A549 (cell line): Measurements from ENCODE around the gene CPA1. TPM values are rescaled to one million over a fixed set of nuclear protein-coding genes. Genes with fewer than 3 reads are reported as not detected.
A peak's percentile ranks its signal among the peaks of the same experiment; 100 is the strongest.

Source experiments
- ATAC-seq, 2 experiments: fragments of 200-7000 bp in 1 of 2; fragments of >200 bp in 1 of 2; cut with Nextera tagmentation in 1 of 2; cut with Tn5 transposase in 1 of 2; 3 replicates each; pipeline versions ENCODE4 v1.8.0 to v1.9.1; 2018 to 2020; ENCODE audit warnings: mild to moderate bottlenecking in 1 of 2, moderate library complexity in 1 of 2
- CTCF ChIA-PET: fragments of 300-600 bp; sonication (Branson Sonifier 250); formaldehyde crosslinking; extraction: SDS; loops from one replicate; lab custom pipeline; 2021; ENCODE audit warnings: antibody characterized with exemption, inconsistent platforms; lab: Yijun Ruan, JAX
- POLR2A ChIA-PET: fragments of 350-600 bp; formaldehyde crosslinking; extraction: SDS; loops from one replicate; lab custom pipeline; 2021; ENCODE audit warnings: antibody characterized with exemption, inconsistent platforms; lab: Yijun Ruan, JAX
- DNase-seq, 2 experiments: peaks; one replicate each; pipeline versions ENCODE4 v3.0.0 to v3.0.0-alpha.2; 2011 to 2016; ENCODE audit warnings: low read depth in 1 of 2, low spot score in 1 of 2
- FAIRE-seq: peaks from 2 replicates; lab custom pipeline; 2011; peaks lifted over from hg19 to GRCh38; lab: Jason Lieb, UNC
- H3K27ac ChIP-seq, 2 experiments: fragments of >200 bp; sonication (Bioruptor Twin); formaldehyde crosslinking; 3 replicates each; pipeline ENCODE4 v1.5.1; 2016 to 2017
- H3K4me1 ChIP-seq: fragments of >200 bp; sonication (Bioruptor Twin); formaldehyde crosslinking; 3 replicates; pipeline ENCODE4 v1.6.1; 2016
- H3K4me2 ChIP-seq: fragments of >200 bp; sonication (Bioruptor Twin); formaldehyde crosslinking; 3 replicates; pipeline ENCODE4 v1.6.1; 2016
- H3K4me3 ChIP-seq: fragments of >200 bp; sonication (Bioruptor Twin); formaldehyde crosslinking; 3 replicates; pipeline ENCODE4 v1.5.1; 2016
- H3K9me3 ChIP-seq: fragments of >200 bp; sonication (Bioruptor Twin); formaldehyde crosslinking; 3 replicates; pipeline ENCODE4 v1.6.1; 2016
- CBX2 ChIP-seq: fragments of 200-600 bp; sonication (generic); IDR thresholded peaks from 2 replicates; pipeline ENCODE4 v1.6.1; 2016; ENCODE audit warnings: low read depth, mild to moderate bottlenecking, borderline replicate concordance
- CHD2 ChIP-seq: fragments of 150-350 bp; IDR thresholded peaks from 2 replicates; pipeline ENCODE4 v1.6.1; 2014; ENCODE audit warnings: low read length; ENCODE audit not compliant: partially characterized antibody
- CHD4 ChIP-seq: fragments of 200-600 bp; sonication (generic); IDR thresholded peaks from 2 replicates; pipeline ENCODE4 v1.6.1; 2016; ENCODE audit warnings: antibody characterized with exemption, mild to moderate bottlenecking, borderline replicate concordance
- ESRRA ChIP-seq: fragments of 150-350 bp; IDR thresholded peaks from 2 replicates; pipeline ENCODE4 v1.6.1; 2014; ENCODE audit warnings: mild to moderate bottlenecking, low read length, borderline replicate concordance
- FOSB ChIP-seq: fragments of 250-450 bp; sonication (Bioruptor Pico); IDR thresholded peaks from 2 replicates; pipeline ENCODE4 v1.5.0; 2020; ENCODE audit warnings: mild to moderate bottlenecking, moderate library complexity
- FOXS1 ChIP-seq: fragments of 250-450 bp; sonication (Bioruptor Pico); IDR thresholded peaks from 2 replicates; pipeline ENCODE4 v1.5.0; 2020; ENCODE audit warnings: mild to moderate bottlenecking, moderate library complexity
- HDAC2 ChIP-seq: fragments of 200-600 bp; sonication (generic); IDR thresholded peaks from 2 replicates; pipeline ENCODE4 v1.6.1; 2016
- HEYL ChIP-seq: fragments of 250-450 bp; sonication (Bioruptor Pico); IDR thresholded peaks from 2 replicates; pipeline ENCODE4 v1.8.0; 2021; ENCODE audit warnings: mild to moderate bottlenecking, moderate library complexity
- HOXA7 ChIP-seq: fragments of 250-450 bp; sonication (Bioruptor Pico); IDR thresholded peaks from 2 replicates; pipeline ENCODE4 v1.5.0; 2020; ENCODE audit warnings: mild to moderate bottlenecking, moderate library complexity
- JUN ChIP-seq, 2 experiments: fragments of >200 bp; sonication (Bioruptor Twin); formaldehyde crosslinking; IDR thresholded peaks; 2 replicates in 1 of 2; 3 replicates in 1 of 2; pipeline ENCODE4 v1.6.1; 2016 to 2017
- JUNB ChIP-seq: fragments of >200 bp; sonication (Bioruptor Twin); formaldehyde crosslinking; IDR thresholded peaks from 2 replicates; pipeline ENCODE4 v1.6.1; 2016
- KDM1A ChIP-seq: fragments of 200-600 bp; sonication (generic); IDR thresholded peaks from 2 replicates; pipeline ENCODE4 v1.6.1; 2016; ENCODE audit warnings: low read depth, mild to moderate bottlenecking
- MAFK ChIP-seq: fragments of 450-650 bp; IDR thresholded peaks from 2 replicates; pipeline ENCODE4 v1.6.1; 2014; ENCODE audit not compliant: partially characterized antibody
- MAZ ChIP-seq: fragments of 150-350 bp; IDR thresholded peaks from 2 replicates; pipeline ENCODE4 v1.6.1; 2014; ENCODE audit warnings: antibody characterized with exemption, low read depth, low read length, borderline replicate concordance
- PHF8 ChIP-seq: fragments of 200-600 bp; sonication (generic); IDR thresholded peaks from 2 replicates; pipeline ENCODE4 v1.6.1; 2016; ENCODE audit warnings: low read depth, mild to moderate bottlenecking, antibody characterized with exemption, moderate library complexity, borderline replicate concordance
- POLR2AphosphoS2 ChIP-seq: conservative IDR thresholded peaks from 2 replicates; pipeline ENCODE4 v1.6.1; 2012; ENCODE audit warnings: low read length, improper control_type of control experiment, inconsistent platforms
- RAD21 ChIP-seq, 2 experiments: fragments of >200 bp in 1 of 2; sonication (Bioruptor Twin) in 1 of 2; formaldehyde crosslinking in 1 of 2; IDR thresholded peaks in 1 of 2; conservative IDR thresholded peaks in 1 of 2; 2 replicates in 1 of 2; 3 replicates in 1 of 2; pipeline ENCODE4 v1.6.1; 2012 to 2018; ENCODE audit warnings: inconsistent platforms in 1 of 2
- SREBF2 ChIP-seq: fragments of 450-650 bp; IDR thresholded peaks from 2 replicates; pipeline ENCODE4 v1.6.1; 2014; ENCODE audit warnings: mild to moderate bottlenecking, moderate library complexity
- TP53 ChIP-seq: fragments of 250-450 bp; sonication (Bioruptor Pico); IDR thresholded peaks from 2 replicates; pipeline ENCODE4 v1.5.0; 2021; ENCODE audit warnings: mild to moderate bottlenecking, moderate library complexity
- ZNF302 ChIP-seq: fragments of 250-450 bp; sonication (Bioruptor Pico); IDR thresholded peaks from 2 replicates; pipeline ENCODE4 v1.9.0; 2021; ENCODE audit warnings: inconsistent platforms, mild to moderate bottlenecking, moderate library complexity
- ZSCAN20 ChIP-seq: fragments of 250-450 bp; sonication (Bioruptor Pico); IDR thresholded peaks from 2 replicates; pipeline ENCODE4 v1.8.0; 2022; ENCODE audit warnings: mild to moderate bottlenecking, moderate library complexity
- WGBS: methylation state at CpG from one replicate; pipeline ENCODE4 v1.1.6; 2017; ENCODE audit errors: missing lambda C conversion rate; 5-methylcytosine and 5-hydroxymethylcytosine counted together
- polyA plus RNA-seq, 4 experiments: library from polyadenylated mRNA; depleted of rRNA in 3 of 4; stranded (reverse); fragments of >200 nt; fragmentation: RNase III in 1 of 4; extraction: RNeasy Plus Mini Kit Qiagen cat#74134 plus additional on column Dnase treatment in 1 of 4; gene quantifications; 2 replicates in 3 of 4; 3 replicates in 1 of 4; pipeline ENCODE4 v1.2.3, GENCODE V29; 2011 to 2017
- TF ChIP-seq, protein P1 (sequence below): fragments of 200-600 bp; sonication (generic); IDR thresholded peaks from 2 replicates; pipeline ENCODE4 v1.6.1; 2016; ENCODE audit warnings: antibody characterized with exemption, mild to moderate bottlenecking, moderate library complexity
- TF ChIP-seq, protein P2 (sequence below): fragments of 250-450 bp; sonication (Bioruptor Pico); IDR thresholded peaks from 2 replicates; pipeline ENCODE4 v1.5.0; 2020; ENCODE audit warnings: low read depth, mild to moderate bottlenecking, moderate library complexity
- TF ChIP-seq, protein P3 (sequence below): IDR thresholded peaks from 2 replicates; pipeline ENCODE4 v1.6.1; 2012
- TF ChIP-seq, protein P4 (sequence below): IDR thresholded peaks from 2 replicates; pipeline ENCODE4 v1.6.1; 2012; ENCODE audit warnings: low read depth, borderline replicate concordance
- TF ChIP-seq, protein P5 (sequence below): fragments of >200 bp; sonication (Bioruptor Twin); formaldehyde crosslinking; IDR thresholded peaks from 3 replicates; pipeline ENCODE4 v1.5.1; 2016

The CPA1 gene
- polyA plus RNA-seq, 2 of the 4 experiments (the other 2 are of a cell fraction) = not detected

DNA sequence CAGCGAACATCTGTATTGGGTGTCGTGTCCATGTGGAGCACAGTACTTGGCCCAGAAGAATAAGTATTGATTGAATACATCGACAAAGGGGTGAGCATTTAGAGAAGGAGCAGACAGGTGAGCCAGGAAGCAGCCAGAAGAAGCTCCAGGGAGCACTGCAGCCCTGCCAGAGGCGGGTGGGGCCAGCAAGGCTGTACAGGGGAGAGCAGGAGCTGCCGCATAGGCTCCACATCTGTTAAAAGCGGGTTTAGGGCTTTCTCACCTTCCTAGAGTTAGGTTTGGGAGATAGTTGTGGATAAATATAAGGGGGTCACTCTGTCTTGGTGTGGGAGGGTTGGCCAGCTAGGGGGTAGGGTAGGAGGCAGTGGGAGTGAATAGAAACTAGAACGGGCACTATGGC is 1.3 kb upstream of the CPA1 start:
- no peak overlapping the region for H3K4me3 ChIP-seq
- no peak overlapping the region for H3K4me2 ChIP-seq
- ChIA-PET CTCF (no interaction called here), POLR2A (no interaction called here)
- WGBS = 65% methylated on average over 7 of the region's 7 CpGs
- H3K4me1 ChIP-seq = no peaks in the 10 kb centered on the region
- ATAC-seq (no peak), DNase-seq (no peak), FAIRE-seq (no peak)
- no peak overlapping the region for H3K27ac ChIP-seq
- no peaks in the 10 kb centered on the region for H3K9me3 ChIP-seq
- TF ChIP-seq JUNB = no peak
- no peak for TF ChIP-seq CHD2
- no peak for TF ChIP-seq ESRRA
- TF ChIP-seq CBX2 = no peak
- no peak for TF ChIP-seq ZSCAN20
- no peak for TF ChIP-seq HOXA7 (CRISPR knock-in tag)
- no peak for TF ChIP-seq FOXS1
- no peak for TF ChIP-seq FOSB (CRISPR knock-in tag)
- no peak for TF ChIP-seq ZNF302
- TF ChIP-seq, protein P1, sequence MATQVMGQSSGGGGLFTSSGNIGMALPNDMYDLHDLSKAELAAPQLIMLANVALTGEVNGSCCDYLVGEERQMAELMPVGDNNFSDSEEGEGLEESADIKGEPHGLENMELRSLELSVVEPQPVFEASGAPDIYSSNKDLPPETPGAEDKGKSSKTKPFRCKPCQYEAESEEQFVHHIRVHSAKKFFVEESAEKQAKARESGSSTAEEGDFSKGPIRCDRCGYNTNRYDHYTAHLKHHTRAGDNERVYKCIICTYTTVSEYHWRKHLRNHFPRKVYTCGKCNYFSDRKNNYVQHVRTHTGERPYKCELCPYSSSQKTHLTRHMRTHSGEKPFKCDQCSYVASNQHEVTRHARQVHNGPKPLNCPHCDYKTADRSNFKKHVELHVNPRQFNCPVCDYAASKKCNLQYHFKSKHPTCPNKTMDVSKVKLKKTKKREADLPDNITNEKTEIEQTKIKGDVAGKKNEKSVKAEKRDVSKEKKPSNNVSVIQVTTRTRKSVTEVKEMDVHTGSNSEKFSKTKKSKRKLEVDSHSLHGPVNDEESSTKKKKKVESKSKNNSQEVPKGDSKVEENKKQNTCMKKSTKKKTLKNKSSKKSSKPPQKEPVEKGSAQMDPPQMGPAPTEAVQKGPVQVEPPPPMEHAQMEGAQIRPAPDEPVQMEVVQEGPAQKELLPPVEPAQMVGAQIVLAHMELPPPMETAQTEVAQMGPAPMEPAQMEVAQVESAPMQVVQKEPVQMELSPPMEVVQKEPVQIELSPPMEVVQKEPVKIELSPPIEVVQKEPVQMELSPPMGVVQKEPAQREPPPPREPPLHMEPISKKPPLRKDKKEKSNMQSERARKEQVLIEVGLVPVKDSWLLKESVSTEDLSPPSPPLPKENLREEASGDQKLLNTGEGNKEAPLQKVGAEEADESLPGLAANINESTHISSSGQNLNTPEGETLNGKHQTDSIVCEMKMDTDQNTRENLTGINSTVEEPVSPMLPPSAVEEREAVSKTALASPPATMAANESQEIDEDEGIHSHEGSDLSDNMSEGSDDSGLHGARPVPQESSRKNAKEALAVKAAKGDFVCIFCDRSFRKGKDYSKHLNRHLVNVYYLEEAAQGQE = no peak
- TF ChIP-seq JUN (IDR thresholded peaks at IDR 0.05) = no peak
- TF ChIP-seq, protein P2, sequence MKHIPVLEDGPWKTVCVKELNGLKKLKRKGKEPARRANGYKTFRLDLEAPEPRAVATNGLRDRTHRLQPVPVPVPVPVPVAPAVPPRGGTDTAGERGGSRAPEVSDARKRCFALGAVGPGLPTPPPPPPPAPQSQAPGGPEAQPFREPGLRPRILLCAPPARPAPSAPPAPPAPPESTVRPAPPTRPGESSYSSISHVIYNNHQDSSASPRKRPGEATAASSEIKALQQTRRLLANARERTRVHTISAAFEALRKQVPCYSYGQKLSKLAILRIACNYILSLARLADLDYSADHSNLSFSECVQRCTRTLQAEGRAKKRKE (CRISPR knock-in tag) = no peak

DNA sequence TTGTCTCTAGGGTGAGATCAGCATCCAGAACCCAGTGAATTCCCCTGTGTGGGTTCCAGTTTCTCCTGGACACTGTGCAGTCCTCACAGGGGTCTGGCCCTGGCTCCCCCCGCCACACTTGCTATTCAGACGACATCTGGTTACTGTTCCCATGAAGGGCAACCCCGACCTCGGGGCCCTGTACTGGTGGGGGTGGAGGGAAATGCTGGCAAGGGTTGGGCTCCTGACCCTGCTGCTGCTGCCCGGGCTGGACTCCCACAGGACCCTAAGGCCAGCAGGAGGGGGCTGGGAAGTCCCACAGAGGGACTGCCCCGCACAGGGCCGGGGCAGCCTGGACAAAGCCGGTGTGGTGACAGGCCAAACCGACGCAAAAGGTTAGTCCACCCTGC is 768 bp upstream of the CPA1 start:
- Histone ChIP-seq H3K9me3 (no peaks in the 10 kb centered on the region), H3K27ac (no peak overlapping the region), H3K4me3 (no peak overlapping the region), H3K4me1 (no peaks in the 10 kb centered on the region), H3K4me2 (no peak overlapping the region)
- no peak for DNase-seq
- TF ChIP-seq, protein P3, sequence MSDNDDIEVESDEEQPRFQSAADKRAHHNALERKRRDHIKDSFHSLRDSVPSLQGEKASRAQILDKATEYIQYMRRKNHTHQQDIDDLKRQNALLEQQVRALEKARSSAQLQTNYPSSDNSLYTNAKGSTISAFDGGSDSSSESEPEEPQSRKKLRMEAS = no peak
- TF ChIP-seq POLR2AphosphoS2 = no peak
- no peak for TF ChIP-seq CHD4
- no peak for TF ChIP-seq HDAC2
- TF ChIP-seq MAFK = no peak
- no peak for TF ChIP-seq PHF8
- TF ChIP-seq, protein P4, sequence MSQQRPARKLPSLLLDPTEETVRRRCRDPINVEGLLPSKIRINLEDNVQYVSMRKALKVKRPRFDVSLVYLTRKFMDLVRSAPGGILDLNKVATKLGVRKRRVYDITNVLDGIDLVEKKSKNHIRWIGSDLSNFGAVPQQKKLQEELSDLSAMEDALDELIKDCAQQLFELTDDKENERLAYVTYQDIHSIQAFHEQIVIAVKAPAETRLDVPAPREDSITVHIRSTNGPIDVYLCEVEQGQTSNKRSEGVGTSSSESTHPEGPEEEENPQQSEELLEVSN = no peak
- TF ChIP-seq SREBF2 = no peak
- TF ChIP-seq MAZ = no peak
- no peak for TF ChIP-seq CBX2
- no peak for TF ChIP-seq TP53
- TF ChIP-seq FOSB (CRISPR knock-in tag) = no peak
- TF ChIP-seq KDM1A = no peak
- TF ChIP-seq, protein P5, sequence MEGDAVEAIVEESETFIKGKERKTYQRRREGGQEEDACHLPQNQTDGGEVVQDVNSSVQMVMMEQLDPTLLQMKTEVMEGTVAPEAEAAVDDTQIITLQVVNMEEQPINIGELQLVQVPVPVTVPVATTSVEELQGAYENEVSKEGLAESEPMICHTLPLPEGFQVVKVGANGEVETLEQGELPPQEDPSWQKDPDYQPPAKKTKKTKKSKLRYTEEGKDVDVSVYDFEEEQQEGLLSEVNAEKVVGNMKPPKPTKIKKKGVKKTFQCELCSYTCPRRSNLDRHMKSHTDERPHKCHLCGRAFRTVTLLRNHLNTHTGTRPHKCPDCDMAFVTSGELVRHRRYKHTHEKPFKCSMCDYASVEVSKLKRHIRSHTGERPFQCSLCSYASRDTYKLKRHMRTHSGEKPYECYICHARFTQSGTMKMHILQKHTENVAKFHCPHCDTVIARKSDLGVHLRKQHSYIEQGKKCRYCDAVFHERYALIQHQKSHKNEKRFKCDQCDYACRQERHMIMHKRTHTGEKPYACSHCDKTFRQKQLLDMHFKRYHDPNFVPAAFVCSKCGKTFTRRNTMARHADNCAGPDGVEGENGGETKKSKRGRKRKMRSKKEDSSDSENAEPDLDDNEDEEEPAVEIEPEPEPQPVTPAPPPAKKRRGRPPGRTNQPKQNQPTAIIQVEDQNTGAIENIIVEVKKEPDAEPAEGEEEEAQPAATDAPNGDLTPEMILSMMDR = no peak
- TF ChIP-seq RAD21 (conservative IDR thresholded peaks at IDR 0.05 in 1 of 2, IDR thresholded peaks at IDR 0.05 in 1 of 2) = no peak
- TF ChIP-seq HOXA7 (CRISPR knock-in tag) = no peak
- no peak for TF ChIP-seq HEYL (CRISPR knock-in tag)
- TF ChIP-seq, protein P2 (CRISPR knock-in tag) = no peak
- WGBS = 59% methylated on average over 6 of the region's 10 CpGs
- ATAC-seq = peak; percentile 14 to 21; a peak in 1 of 6 replicates
- POLR2A ChIA-PET = no interaction called here
- no peak for FAIRE-seq
- CTCF ChIA-PET = no interaction called here
